ENCODE measurements around the gene HOXD8.

The HOXD8 gene

DNA sequence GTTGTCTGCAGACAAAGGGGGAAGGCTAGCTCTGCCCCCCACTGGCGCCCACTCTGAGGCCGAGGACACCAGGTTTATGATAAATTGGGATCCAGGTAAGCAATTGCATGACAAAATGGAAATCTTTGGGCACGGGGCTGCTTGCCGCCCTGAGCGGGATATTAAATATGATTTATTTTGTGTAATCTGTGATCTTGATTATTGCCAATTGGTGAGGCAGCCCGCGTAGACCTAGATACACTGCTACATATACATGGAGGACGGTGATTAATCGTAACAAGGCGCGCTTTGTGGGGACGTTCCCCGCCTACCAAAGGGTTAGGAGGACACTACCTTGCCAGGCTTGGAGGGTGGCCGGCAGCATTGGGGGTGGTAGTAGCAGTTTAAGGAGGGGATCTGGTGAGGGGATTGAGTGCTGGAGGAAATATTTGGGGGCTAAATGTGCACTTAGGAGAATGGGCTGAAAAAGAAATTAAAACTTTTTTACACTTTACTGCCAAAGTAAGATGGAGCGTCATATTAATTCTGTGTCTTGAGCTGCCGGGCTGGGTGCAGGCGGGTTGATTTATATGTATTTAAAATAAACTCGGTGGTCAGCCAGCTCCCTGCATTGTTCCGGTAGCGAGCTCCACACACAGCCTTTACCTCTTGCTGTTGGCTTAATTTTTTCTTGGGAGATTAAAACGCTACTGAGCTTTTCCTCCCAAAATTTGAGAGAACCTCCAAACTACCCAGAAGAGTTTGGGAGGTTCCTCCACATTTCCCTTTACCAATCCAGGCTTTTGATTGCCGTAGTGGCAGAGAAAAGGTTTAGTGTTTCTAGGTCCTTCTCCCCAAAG lies 31.7 kb downstream of the HOXD8 start:
- DNase-seq, result no peak

DNA sequence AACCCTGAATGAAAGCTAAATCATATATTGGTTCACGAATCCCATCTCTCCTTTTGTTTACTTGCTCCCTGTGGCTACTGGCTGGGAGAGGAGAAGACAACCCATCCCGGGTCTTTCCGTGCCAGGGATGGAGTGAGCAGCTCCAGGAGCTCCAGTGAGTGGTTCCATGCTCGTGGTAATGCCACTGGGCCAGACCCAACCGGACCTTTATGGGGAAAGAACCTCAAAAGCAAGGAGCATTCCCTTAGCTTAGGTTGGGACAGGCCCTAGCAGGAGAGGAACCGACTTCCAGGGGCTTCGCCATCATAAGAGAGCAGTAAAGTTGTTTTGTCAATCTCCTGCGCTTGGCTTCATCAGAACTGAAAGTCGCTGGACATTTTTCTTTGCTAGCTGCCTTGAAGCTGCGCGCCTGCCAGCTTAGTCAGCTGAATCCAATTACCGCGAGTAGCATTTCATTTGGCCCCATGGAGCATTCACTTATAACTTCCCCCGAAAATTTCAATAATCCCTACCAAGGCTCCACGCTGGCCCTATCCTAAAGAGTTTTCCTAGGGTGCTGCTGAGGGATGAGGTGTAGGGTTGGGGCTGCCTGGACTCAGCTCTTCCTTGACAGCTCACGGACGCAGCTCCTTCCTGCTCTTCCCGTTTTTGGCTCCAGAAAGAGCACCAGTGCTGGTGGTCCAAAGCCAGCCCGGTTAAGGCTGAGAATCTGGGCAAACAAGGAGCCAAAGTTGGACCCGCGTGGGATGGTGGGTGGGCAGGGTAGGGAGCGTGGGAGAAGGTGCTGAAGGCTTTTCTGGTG lies 32.5 kb downstream of the HOXD8 start:
- no peak for DNase-seq

DNA sequence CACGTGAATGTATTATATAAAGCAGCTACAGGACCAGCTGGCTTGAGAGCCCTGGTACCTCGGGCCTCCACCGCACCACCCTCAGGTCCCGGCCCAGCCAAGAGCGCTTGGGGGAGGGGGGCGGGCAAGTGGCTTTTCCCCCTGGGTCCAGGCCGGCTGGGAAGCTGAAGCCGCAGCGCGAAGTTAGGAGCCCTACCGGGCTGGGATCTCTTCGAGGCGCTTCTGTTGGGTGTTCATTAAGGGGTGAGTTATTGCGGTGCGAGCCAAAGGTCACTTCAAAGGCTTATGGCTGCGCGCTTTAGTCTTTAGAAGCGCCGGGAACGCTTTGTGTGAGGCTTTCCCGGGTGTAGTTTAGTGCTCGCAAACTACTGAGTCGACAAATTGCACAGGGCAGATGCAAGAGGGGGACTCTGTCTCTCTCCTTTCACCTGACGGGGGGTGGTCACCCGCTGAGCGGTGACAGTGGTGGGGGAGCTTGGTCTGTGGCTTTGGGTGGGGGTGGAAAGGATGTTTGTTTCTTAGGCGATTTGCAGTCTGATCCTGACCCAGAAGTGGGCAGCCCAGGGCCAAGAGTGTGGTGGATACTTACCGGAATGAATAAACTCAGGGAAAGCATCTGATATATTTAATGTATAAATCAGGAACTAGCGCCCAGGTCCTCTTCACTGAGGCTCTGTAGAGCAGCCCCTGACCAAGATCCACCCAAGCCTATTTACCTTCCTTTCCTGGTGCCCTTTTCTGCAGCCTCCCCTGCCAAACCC lies 33.6 kb downstream of the HOXD8 start:
- no peak for DNase-seq

DNA sequence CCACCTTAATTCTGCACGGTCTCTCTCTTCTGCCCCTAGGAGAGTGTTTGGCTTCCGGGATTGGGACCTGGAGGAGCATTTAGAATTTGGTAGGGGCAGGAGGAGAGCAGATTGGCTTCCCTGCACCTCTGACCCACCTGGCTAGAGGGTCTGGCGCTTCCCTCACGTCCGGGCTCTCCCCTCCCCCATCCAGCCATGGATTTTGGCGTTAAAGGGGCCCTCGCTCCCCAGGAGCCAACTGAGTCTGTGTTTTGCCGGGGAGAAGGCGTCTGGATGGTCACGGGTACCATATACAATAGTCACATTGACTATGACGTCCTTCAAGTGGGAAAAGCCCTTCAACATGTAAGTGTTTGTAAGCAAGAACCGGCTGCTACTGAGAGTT lies 34.2 kb downstream of the HOXD8 start:
- no peak for DNase-seq

DNA sequence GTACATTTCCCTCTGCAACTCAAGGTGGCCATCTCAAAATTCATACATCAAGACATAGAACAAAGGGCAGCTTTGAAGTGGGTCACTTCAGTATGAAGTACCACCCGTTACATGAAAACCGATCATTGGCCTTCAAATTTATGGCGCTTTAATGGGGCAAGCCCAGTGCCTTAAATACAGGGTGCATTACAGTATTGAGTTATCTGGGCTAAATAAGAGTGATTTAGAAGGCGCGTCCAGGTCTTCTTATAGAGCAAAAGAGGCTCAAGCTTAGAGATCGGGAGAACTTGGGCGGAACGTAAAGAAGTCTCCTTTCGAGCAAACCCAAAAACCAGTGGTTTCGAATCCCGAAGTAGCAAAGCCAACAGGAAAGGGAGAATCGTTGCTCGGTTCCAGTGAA lies 34.7 kb downstream of the HOXD8 start:
- no peak for DNase-seq

DNA sequence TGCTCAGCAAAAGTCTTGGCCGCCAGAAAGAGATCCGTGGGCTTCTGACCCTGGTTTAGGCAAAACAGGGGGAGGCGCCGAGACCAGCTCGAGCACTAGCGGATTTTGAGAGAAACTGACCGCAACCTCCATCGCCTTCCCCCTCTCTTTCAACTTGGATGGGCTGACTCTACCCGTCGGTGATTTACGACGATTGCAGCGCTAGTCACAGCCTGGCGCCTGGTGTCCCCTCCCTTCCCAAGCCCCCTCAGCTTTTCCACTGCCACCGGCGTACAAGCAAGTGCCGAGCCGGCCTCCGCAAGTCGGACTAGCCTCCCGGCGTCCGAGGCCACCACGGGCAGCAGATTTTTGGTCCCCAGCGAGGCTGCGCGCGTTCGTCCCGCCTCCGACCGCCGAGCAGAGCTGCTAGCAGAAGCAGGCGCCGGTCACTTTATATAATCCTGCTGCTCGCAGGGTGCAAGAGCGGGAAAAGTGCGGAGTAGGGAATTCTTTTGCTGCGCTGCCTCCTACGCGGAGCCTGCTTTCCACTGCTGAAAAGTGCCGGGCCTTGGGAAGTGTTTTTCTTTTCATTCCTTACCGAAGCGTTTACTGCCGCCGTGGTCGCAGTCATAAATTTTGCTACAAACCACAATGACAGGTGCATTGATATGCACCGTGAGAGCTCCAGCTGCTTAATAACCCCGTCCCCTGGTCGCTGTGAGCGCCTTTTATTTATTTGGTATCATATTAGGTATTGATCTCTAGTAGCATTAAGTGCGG lies 35.3 kb downstream of the HOXD8 start:
- no peak for DNase-seq

DNA sequence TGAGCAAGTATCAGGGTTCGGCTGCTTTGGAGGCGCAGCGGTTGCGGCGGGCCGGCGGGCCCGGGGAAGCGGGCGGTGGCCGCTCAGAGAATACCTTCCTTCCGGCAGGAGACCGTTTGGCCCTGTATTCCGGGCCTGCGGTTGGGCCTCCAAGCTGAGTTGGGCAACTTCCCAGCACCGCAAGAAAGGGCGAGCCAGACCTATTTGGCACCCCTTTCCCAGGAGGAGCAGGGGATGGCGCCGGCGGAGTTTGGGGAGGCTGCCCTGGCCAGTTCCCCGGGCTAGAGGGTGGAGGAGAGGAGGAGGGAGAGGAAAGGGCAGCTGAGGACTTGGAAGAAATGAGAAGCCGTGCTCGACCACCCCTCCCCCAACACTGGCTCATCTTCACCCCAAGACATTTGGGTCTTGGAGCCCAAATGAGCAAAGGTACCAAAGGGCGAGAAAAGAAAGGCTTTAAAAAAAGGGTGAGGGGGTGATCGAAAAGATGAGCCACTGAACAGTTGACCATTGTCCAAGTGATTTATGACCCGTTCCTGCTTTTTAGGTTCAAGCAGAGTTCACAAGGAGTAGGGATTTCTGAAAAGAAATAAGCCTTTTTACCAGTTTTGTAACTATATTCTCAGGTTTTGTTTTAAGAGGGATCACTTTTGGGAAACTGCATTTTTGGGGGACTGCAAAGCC lies 36.0 kb downstream of the HOXD8 start:
- DNase-seq, result no peak

DNA sequence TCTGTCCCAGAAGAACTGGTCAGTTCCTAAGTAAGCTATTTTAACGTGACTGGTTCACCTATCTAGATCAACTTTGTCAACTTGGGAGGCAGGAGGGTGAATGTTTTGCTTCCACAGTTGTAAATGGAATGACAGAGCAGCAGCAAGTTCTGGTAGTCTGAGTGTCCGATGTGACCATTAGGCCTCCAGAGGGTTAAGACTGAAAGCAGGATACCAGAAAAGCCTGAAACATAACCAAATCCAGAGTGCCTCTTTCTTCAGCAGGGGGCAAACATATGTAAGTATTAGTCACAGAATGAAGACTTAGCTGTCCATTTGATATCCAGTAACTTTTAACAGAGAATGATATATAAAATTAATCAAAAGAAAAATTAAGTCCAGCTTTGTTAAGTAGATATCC lies 36.8 kb downstream of the HOXD8 start:
- DNase-seq, result no peak

DNA sequence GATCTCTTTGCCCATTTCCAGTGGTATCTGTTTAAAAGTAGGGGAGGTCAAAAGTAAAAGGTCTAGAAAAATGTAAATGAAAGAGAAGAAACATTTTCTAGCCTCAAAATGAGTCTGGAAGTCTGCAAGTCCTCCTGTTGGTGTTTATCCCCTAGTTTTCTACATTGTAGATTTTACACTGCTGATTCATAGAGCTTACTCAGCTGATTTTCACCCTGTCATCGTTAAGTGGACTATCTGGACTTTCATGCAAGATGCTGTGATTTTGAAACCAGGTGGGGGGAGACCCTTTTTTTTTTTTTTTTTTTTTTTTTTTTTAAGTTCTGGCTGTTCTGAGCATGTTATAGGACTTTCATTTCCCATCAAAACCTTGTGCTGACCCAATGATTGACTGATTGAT lies 37.9 kb downstream of the HOXD8 start:
- DNase-seq, result no peak

DNA sequence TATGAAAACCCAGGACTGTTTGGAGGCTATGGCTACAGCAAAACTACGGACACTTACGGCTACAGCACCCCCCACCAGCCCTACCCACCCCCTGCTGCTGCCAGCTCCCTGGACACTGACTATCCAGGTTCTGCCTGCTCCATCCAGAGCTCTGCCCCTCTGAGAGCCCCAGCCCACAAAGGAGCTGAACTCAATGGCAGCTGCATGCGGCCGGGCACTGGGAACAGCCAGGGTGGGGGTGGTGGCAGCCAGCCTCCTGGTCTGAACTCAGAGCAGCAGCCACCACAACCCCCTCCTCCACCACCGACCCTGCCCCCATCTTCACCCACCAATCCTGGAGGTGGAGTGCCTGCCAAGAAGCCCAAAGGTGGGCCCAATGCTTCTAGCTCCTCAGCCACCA lies 39.7 kb downstream of the HOXD8 start:
- no peak for DNase-seq

DNA sequence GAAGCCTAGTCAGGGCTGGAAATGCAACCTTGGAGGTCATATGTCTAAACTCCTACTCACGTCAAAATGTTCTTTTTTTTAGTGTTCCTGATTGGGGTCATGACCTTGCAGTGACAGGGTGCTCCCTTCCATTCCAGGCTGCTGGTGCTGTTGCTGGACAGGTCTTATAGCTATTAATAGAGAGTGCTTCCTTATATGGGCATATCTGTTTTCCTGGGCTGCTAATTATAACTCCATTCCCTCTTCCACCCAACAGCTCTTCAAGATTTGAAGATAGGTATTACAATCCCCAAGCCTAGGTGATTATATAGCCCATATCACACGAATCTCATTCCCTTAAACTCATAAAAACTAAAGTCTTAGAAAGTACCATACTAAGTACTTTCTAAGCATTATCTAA lies 40.2 kb downstream of the HOXD8 start:
- no peak for DNase-seq

DNA sequence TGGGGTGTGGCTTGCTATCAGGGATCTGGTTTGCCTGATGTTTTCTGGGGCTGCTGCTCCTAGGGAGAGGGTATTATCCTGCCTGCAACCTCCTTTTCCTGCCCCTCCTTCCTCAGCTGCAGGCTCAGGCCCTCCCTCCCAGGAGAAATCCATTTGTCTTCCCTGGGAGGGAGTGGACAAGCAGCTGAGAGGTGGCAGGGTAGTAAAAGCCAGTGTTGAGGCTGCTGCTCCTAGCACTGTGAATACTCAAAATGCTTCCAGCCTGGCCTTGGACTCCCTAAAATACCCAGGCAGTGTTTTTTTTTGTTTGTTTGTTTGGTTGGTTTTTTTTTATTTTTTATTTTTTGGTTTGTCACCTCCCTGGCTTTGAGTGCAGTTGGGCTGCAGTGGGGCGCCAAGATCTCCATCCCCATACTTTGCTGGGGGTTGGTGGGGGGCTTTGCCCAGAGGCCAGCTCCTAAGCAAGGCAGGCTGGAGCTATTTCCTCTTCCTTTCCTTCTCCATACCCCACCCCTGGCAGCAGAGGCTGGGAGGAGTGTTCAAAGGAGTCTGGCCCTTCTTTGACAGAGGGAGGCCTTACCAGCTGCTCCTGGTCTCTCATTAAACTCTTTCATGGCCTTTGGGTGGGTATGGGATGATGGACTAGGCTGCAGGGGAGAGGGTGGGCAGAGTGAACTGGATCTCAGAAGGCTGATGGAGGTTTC lies 41.2 kb downstream of the HOXD8 start:
- no peak for DNase-seq

DNA sequence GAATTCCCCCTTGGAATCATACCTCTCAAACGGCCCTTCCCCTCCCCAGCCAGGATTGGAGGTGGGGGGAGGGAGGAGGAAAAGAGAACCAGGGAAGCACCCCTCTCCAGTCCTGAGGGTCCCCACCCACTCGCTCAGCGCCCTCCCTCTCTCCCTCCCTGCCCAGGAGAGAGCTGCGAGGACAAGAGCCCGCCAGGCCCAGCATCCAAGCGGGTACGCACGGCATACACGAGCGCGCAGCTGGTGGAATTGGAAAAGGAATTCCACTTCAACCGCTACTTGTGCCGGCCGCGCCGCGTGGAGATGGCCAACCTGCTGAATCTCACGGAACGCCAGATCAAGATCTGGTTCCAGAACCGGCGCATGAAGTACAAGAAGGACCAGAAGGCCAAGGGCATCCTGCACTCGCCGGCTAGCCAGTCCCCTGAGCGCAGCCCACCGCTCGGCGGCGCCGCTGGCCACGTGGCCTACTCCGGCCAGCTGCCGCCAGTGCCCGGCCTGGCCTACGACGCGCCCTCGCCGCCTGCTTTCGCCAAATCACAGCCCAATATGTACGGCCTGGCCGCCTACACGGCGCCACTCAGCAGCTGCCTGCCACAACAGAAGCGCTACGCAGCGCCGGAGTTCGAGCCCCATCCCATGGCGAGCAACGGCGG lies 42.0 kb downstream of the HOXD8 start:
- no peak for DNase-seq

DNA sequence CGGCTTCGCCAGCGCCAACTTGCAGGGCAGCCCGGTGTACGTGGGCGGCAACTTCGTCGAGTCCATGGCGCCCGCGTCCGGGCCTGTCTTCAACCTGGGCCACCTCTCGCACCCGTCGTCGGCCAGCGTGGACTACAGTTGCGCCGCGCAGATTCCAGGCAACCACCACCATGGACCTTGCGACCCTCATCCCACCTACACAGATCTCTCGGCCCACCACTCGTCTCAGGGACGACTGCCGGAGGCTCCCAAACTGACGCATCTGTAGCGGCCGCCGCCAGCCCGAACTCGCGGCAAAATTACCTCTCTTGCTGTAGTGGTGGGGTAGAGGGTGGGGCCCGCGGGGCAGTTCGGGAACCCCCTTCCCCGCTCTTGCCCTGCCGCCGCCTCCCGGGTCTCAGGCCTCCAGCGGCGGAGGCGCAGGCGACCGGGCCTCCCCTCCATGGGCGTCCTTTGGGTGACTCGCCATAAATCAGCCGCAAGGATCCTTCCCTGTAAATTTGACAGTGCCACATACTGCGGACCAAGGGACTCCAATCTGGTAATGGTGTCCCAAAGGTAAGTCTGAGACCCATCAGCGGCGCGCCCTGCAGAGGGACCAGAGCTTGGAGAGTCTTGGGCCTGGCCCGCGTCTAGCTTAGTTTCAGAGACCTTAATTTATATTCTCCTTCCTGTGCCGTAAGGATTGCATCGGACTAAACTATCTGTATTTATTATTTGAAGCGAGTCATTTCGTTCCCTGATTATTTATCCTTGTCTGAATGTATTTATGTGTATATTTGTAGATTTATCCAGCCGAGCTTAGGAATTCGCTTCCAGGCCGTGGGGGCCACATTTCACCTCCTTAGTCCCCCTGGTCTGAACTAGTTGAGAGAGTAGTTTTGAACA lies 42.7 kb downstream of the HOXD8 start:
- DNase-seq, result no peak

DNA sequence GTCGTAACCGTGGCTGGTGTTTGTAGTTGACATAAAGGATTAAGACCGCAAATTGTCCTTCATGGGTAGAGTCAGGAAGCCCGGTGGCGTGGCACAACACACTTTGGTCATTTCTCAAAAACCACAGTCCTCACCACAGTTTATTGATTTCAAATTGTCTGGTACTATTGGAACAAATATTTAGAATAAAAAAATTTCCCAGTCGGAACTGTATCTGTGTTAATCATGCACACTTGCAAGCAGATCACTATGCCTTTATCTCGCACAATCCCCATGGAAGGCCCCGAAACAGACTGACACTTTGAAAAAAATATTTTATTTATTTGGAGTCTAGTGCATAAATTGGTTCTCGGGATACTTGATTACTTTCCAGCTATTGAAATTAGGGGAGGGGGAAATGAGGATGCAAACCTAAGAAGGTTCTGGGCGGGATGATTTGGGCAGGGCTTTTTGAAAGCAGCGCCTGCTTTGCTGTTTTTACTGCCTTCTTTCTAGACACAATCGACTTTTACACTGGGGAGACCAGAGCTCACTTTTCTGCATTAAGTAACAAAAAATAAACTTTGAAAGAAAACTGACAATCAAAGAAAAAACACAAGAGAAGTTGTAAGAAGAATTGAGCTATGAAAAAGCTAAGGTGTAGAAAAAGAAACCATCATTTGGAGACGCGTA lies 43.5 kb downstream of the HOXD8 start:
- DNase-seq, result no peak

DNA sequence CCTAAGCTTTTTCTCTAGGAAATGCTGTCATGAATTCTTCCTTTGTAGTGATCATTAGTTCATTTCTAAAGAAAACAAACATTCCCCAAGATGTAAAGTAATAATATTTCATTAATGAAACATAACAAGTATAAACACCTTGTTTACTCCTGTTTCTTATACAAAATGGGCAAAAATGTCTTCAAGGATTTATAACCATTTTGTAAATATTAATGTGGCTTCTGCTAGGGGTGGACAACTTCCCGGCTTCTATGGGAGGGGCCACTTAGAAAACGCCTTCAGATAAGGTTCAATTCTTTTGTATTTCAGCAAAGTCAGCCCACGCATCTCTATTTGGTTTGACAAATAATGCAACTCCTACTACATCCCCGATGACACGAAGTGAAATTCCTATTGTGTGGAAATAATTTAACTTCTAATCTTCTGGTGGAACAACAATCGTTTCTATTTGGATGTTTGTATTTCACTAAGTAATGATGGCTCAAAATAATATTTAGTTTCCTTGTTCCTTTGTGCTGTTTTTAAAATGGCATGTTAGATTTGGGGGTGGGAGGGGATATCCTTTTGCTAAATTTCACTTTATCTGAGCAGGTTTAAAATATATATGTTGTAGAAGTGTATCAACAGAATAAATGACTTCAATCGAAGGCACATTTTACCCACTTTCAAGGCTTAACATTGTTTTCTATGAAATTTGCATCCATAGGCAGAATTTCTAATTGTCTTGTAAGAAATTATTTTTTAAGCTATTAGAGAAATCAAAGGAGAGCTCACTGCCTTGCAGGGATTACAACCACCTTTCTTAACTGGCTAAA lies 44.3 kb downstream of the HOXD8 start:
- no peak for DNase-seq

DNA sequence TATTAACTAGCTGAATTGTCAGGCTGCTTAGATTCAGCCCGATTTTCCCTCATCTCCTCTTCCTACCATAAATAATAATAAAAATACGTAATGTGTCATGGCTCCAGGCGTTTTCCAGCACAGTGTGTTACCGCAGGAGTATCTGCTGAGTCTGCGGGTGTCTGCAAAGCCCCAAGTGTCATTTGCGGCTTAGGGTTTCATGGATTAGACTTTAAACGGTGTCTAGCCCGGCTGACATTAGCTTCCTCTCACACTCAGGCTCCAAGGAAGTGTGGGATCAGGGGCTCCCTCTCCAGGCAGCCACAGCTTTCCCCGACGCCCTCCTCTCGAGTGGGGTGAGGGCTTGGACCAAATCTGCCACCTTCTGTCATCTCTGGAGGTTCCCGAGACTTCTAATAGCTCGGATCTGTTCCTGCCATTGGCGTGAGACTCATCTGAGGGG lies 44.9 kb downstream of the HOXD8 start:
- no peak for DNase-seq

All from COR-L47 (cell line).